H1 (cell line): Measurements from ENCODE around the gene USB1. TPM values are rescaled to one million over a fixed set of nuclear protein-coding genes. Genes with fewer than 3 reads are reported as not detected.
A peak's percentile ranks its signal among the peaks of the same experiment; 100 is the strongest.

Experiments
- BCL11A ChIP-seq, 2 experiments: IDR thresholded peaks; one replicate each; pipeline ENCODE4 v1.6.1; 2011; ENCODE audit warnings: low read depth in 2 of 2, low read length in 2 of 2, mild to moderate bottlenecking in 2 of 2
- CBX5 ChIP-seq: fragments of 300-800, 300-1000 bp; sonication (generic); IDR thresholded peaks from 2 replicates; pipeline ENCODE4 v1.7.1; 2016; ENCODE audit warnings: antibody characterized with exemption, low read length, low read depth
- EP300 ChIP-seq, 2 experiments: IDR thresholded peaks; 1 replicate in 1 of 2; 2 replicates in 1 of 2; pipeline ENCODE4 v1.6.1; 2011 to 2012; ENCODE audit warnings: low read depth in 2 of 2, low read length in 2 of 2, mild to moderate bottlenecking in 2 of 2, borderline replicate concordance in 1 of 2, inconsistent platforms in 1 of 2, moderate library complexity in 1 of 2
- GABPA ChIP-seq: IDR thresholded peaks from 2 replicates; pipeline ENCODE4 v1.6.1; 2011; ENCODE audit warnings: mild to moderate bottlenecking, low read length, moderate library complexity, borderline replicate concordance; ENCODE audit not compliant: insufficient read depth
- JUN ChIP-seq: IDR thresholded peaks from 2 replicates; pipeline ENCODE4 v1.6.1; 2011; ENCODE audit warnings: low read depth, mild to moderate bottlenecking, improper control_type of control experiment, low read length
- JUND ChIP-seq: IDR thresholded peaks from 2 replicates; pipeline ENCODE4 v1.6.1; 2011; ENCODE audit warnings: mild to moderate bottlenecking, improper control_type of control experiment, low read length
- MAFK ChIP-seq: IDR thresholded peaks from 2 replicates; pipeline ENCODE4 v1.6.1; 2012; ENCODE audit warnings: low read depth, mild to moderate bottlenecking, improper control_type of control experiment, low read length
- RNF2 ChIP-seq: fragments of 200-900, 300-1000 bp; sonication (generic); IDR thresholded peaks from 2 replicates; pipeline ENCODE4 v1.7.1; 2016; ENCODE audit warnings: borderline replicate concordance, low read depth, mild to moderate bottlenecking, antibody characterized with exemption, low read length; ENCODE audit not compliant: poor library complexity, severe bottlenecking; ENCODE audit errors: missing control alignments
- SP2 ChIP-seq: IDR thresholded peaks from 2 replicates; pipeline ENCODE4 v1.6.1; 2012; ENCODE audit warnings: mild to moderate bottlenecking, low read length, inconsistent platforms
- TCF12 ChIP-seq: IDR thresholded peaks from 2 replicates; pipeline ENCODE4 v1.6.1; 2011; ENCODE audit warnings: low read depth, mild to moderate bottlenecking, low read length
- polyA plus RNA-seq, 7 experiments: library from polyadenylated mRNA; depleted of rRNA in 3 of 7; stranded (reverse) in 5 of 7; unstranded in 2 of 7; fragments of >200 nt in 5 of 7; fragments of 200-250 nt in 2 of 7; gene quantifications; 1 replicate in 5 of 7; 2 replicates in 1 of 7; 4 replicates in 1 of 7; pipeline versions ENCODE4 v1.2.1 to v1.2.3, GENCODE V29; 2011 to 2013; ENCODE audit warnings: missing spikeins in 2 of 7, mixed read lengths in 2 of 7
- total RNA-seq: library from RNA; stranded (reverse); fragmentation: NEBNext Ultra II Directional; extraction: Animal tissue kit (Norgen Biotek cat#: 25700); gene quantifications from 2 replicates; pipeline ENCODE4 v1.2.1, GENCODE V29; 2021
- TF ChIP-seq, protein P1 (sequence below): IDR thresholded peaks from 2 replicates; pipeline ENCODE4 v1.6.1; 2011; ENCODE audit warnings: low read length, improper control_type of control experiment

Gene USB1
- total and polyA plus RNA-seq, 2 of the 8 experiments (the other 6 are each of a cell fraction or from before 2014, with no cell fraction given) = 65.4 to 75.9 TPM

DNA sequence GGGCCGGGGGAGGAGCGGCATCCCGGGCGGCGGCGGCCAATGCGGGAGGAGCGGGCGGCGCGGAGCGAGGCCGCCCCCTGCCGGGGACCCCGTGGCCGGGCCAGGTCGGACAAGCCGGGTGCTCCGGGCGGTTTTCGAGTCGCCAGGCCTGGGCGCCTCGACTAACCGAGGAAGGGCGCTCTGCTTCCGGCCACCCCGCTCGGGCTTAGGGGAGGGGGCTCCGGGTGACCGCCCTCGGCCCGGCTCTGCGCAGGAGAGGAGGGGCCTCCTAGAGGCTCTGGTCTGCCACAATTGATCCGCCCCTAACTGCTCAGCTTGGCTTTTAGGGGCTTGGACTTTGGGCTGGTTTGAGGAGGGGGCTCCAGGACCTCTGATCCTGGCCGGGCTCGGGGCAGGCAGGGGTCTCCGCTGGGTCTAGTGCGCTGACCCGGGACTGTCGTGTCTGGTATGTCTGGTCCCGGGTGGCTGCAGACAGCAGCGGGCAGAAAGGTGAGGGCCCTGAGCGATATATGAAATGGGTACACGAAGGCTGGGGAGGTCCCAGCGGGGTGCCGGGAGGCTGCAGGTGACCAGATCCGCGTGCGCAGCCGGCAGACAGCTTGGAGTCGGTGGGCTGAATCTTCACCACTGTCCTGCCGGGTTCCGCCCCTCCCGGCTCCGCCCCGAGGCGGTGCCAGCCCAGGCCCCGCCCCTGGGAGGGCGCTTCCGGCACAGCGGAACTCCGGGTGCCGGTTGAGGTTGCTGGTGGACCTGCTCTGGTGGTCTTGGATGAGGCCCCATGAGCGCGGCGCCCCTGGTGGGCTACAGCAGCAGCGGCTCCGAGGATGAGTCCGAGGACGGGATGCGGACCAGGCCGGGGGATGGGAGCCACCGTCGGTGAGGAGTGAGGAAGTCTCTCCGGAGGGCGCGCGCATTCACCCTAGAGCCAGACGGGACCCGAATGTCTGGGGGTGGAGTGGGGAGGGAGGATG, at the start of gene USB1 (continued):
- TF ChIP-seq, protein P1, sequence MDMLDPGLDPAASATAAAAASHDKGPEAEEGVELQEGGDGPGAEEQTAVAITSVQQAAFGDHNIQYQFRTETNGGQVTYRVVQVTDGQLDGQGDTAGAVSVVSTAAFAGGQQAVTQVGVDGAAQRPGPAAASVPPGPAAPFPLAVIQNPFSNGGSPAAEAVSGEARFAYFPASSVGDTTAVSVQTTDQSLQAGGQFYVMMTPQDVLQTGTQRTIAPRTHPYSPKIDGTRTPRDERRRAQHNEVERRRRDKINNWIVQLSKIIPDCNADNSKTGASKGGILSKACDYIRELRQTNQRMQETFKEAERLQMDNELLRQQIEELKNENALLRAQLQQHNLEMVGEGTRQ = no peak
- no peak for TF ChIP-seq JUND
- TF ChIP-seq BCL11A (IDR thresholded peaks at IDR 0.05; ENCODE audit: low read depth in 2 of 2, low read length in 2 of 2) = no peak
- TF ChIP-seq TCF12 = no peak
- TF ChIP-seq CBX5 = no peak
- TF ChIP-seq EP300 (IDR thresholded peaks at IDR 0.05; ENCODE audit: borderline replicate concordance in 1 of 2, low read depth in 2 of 2, low read length in 2 of 2) = no peak
- TF ChIP-seq GABPA = peak; percentile 75; the same call in 1 of the 2 replicates
- TF ChIP-seq RNF2 = no peak
- TF ChIP-seq MAFK = no peak
- no peak for TF ChIP-seq SP2
- TF ChIP-seq JUN = no peak
- TF ChIP-seq, all 59 proteins: peak for 21
